ENCODE results near the gene HOXB1. TPM values are rescaled to one million over a fixed set of nuclear protein-coding genes. Genes with fewer than 3 reads are reported as not detected.

Gene HOXB1
- polyA plus RNA-seq, 1 donor (not counting 4 experiments of a cell fraction or from before 2014, with no cell fraction given): not detected

Small RNA genes lying within 50 kb of the gene (small RNA-seq; reads per million reads assigned to genes)
- 0 reads per million in 3 experiments for gene RF00019 (ENCODE audit: insufficient read length in 3 of 3, low read depth in 3 of 3, low replicate concordance in 1 of 3)

Other genes with a start within 250 kb of the HOXB1 start
- 0.09 TPM in 1 of 3 replicates, not detected in the others for gene SKAP1, start 100.8 kb downstream of the HOXB1 start, polyA plus RNA-seq
- gene HOXB2, start 14.1 kb upstream of the HOXB1 start, polyA plus RNA-seq: 3.0 to 5.7 TPM (median 3.8 TPM) in 3 replicates
- gene HOXB4, start 47.3 kb upstream of the HOXB1 start, polyA plus RNA-seq: 0.46 to 0.89 TPM (median 0.59 TPM) in 3 replicates
- gene HOXB3, start 59.2 kb upstream of the HOXB1 start, polyA plus RNA-seq: 0.63 to 1.2 TPM (median 1.1 TPM) in 3 replicates
- 0.04 to 0.19 TPM in 2 of 3 replicates, not detected in the other for gene HOXB5, start 62.8 kb upstream of the HOXB1 start, polyA plus RNA-seq
- gene HOXB6, start 74.0 kb upstream of the HOXB1 start, polyA plus RNA-seq: 0.62 to 0.77 TPM (median 0.68 TPM) in 3 replicates
- gene HOXB7, start 80.0 kb upstream of the HOXB1 start, polyA plus RNA-seq: 0.68 to 1.2 TPM (median 1.0 TPM) in 3 replicates
- gene HOXB8, start 84.3 kb upstream of the HOXB1 start, polyA plus RNA-seq: not detected in 3 replicates
- 0.03 TPM in 1 of 3 replicates, not detected in the others for gene HOXB9, start 95.3 kb upstream of the HOXB1 start, polyA plus RNA-seq
- gene PRAC1, start 191.5 kb upstream of the HOXB1 start, polyA plus RNA-seq: not detected in 3 replicates
- not detected in 3 replicates for gene PRAC2, start 192.2 kb upstream of the HOXB1 start, polyA plus RNA-seq
- not detected in 3 replicates for gene HOXB13, start 197.7 kb upstream of the HOXB1 start, polyA plus RNA-seq

Data from keratinocyte (primary cell).